Bronchial epithelial cell (primary cell): ENCODE results near the gene JARID2. TPM values are rescaled to one million over a fixed set of nuclear protein-coding genes. Genes with fewer than 3 reads are reported as not detected.

Experiments
- DNase-seq: peaks from one replicate; pipeline ENCODE4 v3.0.0-alpha.2; 2010; ENCODE audit warnings: low read depth
- FAIRE-seq: peaks from 2 replicates; lab custom pipeline; 2011; peaks lifted over from hg19 to GRCh38; lab: Jason Lieb, UNC
- H3K27me3 ChIP-seq: 2 replicates; pipeline ENCODE4 v1.5.1; 2011; ENCODE audit warnings: low read length; ENCODE audit not compliant: control insufficient read depth, insufficient read depth
- H3K36me3 ChIP-seq: 2 replicates; pipeline ENCODE4 v1.5.1; 2011; ENCODE audit warnings: low read length; ENCODE audit not compliant: control insufficient read depth, insufficient read depth
- H3K4me3 ChIP-seq: 2 replicates; pipeline ENCODE4 v1.5.1; 2011; ENCODE audit warnings: mild to moderate bottlenecking, low read depth, low read length, control low read depth
- CTCF ChIP-seq: IDR thresholded peaks from 2 replicates; pipeline ENCODE4 v1.5.1; 2011; ENCODE audit warnings: mild to moderate bottlenecking, moderate library complexity, low read length, control low read depth, inconsistent platforms; ENCODE audit not compliant: insufficient read depth, severe bottlenecking
- total RNA-seq: library from RNA; depleted of rRNA; stranded (reverse); fragments of >200 nt; gene quantifications from 2 replicates; pipeline ENCODE4 v1.2.1, GENCODE V29; 2014

Gene JARID2
- total RNA-seq, 1 donor from 2014 or later: 29.2 TPM

DNA sequence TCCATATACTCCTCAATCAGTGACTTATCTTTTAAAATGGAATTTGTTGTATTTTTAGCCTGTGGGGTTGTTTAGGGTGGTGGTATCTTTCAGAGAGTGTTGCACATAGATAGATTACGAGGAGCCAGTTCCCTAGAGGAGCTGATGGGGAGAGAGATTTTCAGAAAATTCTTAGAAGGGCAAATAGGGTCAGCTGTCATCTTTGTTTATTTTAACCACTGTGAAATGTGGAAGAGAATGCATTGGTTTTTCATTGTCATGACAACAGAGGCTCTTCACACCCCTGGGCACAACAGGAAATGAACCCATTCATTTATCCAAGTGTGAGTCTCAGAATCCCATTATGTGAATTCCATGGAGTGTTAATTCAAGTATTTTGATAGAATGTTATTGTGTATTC, 188.4 kb downstream of the JARID2 start:
- H3K36me3 ChIP-seq: no peaks in the 10 kb centered on the region
- FAIRE-seq: no peak
- no peak for DNase-seq
- no peaks in the 10 kb centered on the region for H3K27me3 ChIP-seq
- no peak overlapping the region for H3K4me3 ChIP-seq
- no peak for TF ChIP-seq CTCF

DNA sequence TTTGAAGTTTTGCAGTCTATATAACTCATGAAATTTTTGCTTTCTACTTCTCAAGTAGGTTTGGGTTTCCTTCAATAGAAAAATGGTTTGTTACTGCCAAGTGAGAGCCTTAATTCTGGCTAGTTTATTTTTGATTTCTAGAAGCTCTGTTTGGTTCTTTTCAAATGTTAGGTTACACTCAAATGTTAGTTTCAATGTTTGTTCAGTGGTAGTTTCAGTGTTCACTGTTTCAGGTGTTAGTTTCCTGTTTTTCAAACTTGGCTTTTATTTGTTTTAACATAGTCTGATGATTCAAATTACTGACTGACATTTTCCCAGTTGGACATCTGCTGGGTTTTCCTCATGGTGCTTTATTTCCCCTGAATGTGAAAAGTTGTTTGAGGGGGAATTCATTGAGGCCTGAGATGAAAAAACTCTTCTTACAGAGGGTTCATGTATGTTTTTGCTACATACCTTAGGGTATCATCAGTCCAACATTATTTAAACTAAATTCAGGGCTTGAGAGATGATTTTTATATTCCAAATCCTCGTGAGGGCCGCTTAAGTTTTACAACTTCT, 189.0 kb downstream of the JARID2 start:
- DNase-seq: no peak
- TF ChIP-seq CTCF: no peak
- Histone ChIP-seq H3K4me3 (no peak overlapping the region), H3K27me3 (no peaks in the 10 kb centered on the region), H3K36me3 (no peaks in the 10 kb centered on the region)
- no peak for FAIRE-seq

- TF ChIP-seq CTCF: no peak
- H3K4me3 ChIP-seq: no peak overlapping the region
- H3K36me3 ChIP-seq: no peaks in the 10 kb centered on the region
- no peaks in the 10 kb centered on the region for H3K27me3 ChIP-seq
- no peak for DNase-seq
- no peak for FAIRE-seq
These were observed 189.6 kb downstream of the JARID2 start for GRCh38 chr6:15435468-15435867.

- Histone ChIP-seq H3K36me3 (no peaks in the 10 kb centered on the region), H3K4me3 (no peak overlapping the region), H3K27me3 (no peaks in the 10 kb centered on the region)
- DNase-seq (no peak), FAIRE-seq (no peak)
- TF ChIP-seq CTCF: no peak
These were observed 190.6 kb downstream of the JARID2 start for GRCh38 chr6:15436451-15436850.

- DNase-seq: no peak
- no peaks in the 10 kb centered on the region for H3K36me3 ChIP-seq
- no peak for FAIRE-seq
- H3K27me3 ChIP-seq: no peaks in the 10 kb centered on the region
- no peak for TF ChIP-seq CTCF
- H3K4me3 ChIP-seq: no peak overlapping the region
These were observed 191.3 kb downstream of the JARID2 start for GRCh38 chr6:15437090-15437635.
